NCI-H1694 (cell line): ENCODE measurements around the gene TNS1.
A peak's percentile ranks its signal among the peaks of the same experiment; 100 is the strongest.

Source experiments
- DNase-seq: peaks from one replicate; lab custom pipeline; 2025; lab: John Stamatoyannopoulos, UW

The TNS1 gene

DNA sequence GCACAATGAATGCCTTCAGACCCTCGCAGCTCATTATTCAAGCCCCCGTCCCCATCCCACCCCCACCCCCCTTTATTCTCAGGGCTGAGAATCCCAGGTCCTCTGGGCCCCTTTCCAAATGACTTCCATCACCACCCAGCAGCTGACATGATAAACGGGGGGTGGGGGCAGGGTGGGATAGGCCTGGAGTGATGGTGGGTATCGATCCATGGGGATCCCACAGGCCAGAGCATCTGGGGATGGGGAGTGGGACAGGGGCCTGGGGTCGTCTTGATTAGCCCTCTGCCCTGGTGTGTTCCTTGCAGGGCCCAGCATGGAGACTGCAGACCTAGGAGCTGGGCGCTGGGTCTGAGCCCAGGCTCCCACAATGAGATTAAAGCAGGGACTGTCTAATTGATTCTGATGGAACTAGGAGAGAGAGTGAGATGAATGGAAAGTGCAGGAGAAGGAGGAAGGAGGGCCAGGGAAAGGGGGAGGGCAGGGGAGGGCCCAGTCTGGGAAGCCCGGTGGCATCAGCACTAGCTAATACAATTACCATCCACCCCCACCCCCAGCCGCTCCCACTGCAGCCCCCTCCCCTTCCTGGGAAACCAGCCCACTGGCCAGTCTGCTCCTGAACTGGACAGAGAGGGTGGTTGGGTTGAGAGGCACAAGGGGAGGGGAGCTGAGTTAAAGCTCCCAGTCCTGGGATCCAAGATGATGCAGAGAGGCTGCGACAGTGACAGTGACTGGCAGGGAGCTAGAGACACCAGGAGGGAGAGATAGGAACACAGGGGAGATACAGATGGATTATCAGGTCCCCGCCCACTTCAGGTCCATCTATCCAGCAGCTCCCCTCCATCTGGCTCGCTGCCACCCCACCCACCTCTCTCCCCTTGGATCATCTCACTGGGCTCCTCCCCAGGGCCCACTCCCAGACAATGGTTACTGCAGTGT is 13.1 kb upstream of the TNS1 start:
- DNase-seq, result no peak

DNA sequence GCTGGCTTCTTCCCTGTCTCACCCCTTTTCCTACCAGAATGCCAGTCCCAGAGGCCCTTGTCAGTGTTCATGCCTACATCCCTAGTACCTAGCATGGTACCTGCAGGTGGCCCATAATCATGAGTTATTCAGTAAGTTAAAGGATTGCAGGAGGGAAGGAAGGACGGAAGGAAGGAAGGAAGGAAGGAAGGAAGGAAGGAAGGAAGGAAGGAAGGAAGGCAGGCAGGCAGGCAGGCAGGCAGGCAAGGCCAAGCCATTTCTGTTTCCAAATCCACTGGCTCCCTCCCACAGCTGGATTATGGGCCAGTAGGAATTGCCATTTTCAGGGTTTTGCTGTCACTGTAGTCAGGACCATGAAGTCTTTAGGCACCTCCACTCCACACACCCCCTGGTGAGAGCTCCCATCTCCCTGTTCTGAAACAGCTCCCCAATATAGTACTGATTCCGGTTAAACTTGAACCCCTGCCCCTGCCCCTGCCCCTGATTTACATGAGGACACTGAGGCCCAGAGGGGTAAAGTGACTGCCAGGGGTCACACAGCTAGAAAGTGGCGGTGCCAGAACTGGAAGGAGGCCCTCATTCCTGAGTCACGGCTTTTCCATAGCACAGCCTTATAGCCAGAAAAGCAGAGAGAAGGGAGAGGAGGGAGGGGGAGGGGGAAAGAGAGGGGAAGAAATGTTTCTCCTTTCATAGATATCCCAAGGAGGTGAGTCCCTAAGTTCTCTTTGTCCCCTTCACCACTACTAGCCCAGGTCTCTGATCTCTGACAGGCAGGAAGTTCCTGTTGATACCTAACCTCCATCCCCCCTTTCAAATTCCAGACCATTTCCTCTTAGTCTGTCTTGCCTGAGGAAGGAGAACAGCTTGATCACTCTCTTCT is 12.2 kb upstream of the TNS1 start:
- no peak for DNase-seq

DNA sequence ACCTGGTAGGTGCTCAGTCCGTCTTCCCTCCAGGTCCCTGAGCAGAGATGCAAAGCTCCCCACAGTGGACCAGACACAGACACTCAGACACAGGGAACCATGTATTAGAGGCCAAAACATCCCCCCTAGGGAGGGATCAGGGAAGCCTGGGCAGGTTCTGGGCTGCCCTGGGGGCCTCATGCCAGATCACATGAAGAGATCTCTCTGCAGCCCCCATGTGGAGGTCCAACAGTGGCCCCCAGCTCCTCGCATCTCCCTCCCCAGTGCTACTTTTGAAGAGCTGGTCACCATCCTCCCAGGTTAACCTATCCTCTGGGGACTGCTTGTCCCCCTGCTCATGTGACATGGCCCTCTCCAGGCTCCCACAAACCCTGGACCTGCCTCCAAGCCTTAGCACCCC is 10.5 kb upstream of the TNS1 start:
- no peak for DNase-seq

DNA sequence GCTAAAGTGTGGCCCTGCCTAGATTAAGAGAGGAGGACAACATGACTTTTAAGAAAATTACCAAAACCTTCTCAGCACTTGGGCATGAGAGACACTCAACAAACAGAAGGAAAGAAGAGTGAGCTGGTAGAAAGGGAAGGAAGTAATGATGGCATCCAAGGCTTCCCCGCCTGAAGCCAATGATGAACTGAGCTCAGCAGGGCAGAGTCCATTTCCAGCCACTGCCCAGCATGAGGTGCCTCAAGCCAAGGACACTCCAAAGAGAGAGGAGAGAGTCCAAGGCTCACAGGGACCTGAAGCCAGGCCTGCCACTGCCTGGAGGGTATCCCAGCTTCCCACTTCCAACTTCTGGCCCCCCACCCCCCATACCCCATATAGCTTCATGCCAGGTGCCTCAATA is 9.5 kb upstream of the TNS1 start:
- no peak for DNase-seq

DNA sequence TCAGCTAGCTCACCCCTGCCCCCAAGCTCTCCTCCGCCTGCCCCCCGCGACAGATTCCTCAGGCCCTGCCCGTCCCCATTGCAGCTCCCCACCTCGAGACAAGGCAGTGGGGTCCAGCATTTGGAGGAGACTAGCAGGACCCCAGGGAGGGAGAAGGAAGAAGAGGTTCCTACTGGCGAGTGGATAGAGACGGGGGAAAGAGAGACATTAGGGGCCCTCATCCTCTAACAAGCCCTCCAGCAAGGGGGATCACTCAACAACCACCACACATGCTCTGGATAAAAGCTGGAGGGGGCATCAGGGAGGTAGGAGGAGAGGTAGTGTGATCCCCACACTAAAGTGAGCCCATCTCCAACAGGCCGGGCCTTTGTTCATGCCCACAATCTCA is 8.9 kb upstream of the TNS1 start:
- no peak for DNase-seq

DNA sequence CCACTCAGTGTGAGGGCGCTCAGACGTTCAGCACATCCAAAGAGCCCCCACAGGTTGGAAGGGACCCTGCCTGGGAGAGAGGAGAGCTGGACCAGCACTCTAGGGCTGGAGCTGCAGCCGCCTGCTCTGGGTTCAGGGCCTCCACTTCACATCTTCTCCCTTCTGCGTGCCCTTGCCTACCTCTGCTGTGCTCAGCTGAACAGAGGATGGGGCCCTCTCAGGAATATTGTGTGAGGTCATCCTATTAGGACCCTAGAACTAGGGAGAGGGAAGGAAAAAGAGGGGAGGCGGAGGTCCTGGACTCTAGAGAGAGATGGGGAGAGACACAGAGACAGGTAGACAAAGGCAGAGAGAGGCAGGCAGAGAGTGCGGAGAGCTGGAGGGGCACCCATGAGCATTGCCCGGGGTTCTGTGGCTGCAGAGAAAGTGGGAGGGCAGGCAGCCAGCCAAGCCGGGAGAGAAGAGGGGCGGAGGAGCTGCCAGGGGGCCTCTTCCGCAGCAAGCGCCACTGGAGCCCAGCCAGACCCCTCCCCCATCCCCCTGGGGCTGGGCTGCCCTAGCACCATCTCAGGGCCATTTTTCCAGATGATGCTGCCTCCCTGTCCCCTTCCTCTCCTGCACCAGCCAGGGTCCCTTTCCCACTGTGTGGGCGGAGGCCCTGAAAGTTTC is 8.3 kb upstream of the TNS1 start:
- DNase-seq, result no peak

DNA sequence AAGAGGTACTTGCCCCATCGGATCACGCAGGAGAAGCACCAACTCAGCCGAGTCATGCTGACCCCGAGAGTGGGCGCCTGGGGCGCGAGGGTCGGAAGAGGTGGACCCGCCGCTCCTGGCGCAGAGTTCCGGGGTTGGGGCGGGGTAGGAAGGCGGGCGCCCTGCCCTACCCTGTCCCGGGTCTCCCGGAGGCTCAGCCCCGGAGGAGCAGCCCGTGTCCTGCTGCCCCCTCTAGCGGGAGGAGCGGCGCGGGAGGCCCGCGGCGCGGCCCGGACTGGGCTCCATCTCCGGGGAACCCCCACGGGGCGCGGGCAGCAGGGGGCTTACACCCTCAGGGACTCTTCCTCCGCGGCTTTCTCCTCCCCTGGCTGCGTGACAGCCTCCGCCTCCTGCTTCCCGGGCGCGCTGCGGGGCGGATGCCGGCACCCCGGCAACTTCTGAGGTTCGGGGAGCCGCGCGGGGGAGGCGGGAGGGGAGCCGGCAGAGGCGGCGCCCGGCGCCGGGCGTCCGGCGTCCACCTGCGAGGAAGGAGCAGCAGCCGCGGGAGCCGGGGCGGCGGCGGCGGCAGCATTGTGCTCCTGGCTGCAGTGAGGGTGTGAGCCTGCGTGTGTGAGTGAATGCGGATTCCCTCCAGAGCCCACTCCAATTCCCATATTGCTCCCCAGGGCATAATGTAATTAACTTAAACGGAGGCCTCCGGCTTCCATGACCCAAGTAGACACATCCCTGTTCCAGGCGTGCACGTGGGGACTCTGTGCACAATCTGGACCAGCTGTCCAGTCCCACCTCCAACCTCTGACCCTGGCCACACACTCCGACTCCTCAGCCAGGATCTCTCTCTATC is 7.6 kb upstream of the TNS1 start:
- DNase-seq, result no peak

DNA sequence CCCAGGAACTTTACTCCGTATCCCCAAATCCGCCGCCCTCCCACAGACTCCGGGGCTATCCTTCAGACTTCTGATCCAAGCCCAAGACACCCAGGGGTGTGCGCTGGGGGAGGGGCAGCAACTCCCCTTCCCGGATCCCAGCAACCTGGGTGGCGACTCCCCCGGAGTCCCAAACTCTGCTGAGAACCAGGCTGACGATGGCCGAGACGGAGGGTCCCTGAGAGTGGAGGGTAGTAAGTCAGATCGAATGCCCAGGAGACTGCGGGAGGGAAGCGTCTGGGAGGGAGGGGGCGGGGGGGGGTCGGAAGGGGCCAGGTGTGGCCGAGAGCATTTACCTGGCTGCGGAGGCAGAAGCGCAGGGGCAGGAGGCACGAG is 7.0 kb upstream of the TNS1 start:
- no peak for DNase-seq

DNA sequence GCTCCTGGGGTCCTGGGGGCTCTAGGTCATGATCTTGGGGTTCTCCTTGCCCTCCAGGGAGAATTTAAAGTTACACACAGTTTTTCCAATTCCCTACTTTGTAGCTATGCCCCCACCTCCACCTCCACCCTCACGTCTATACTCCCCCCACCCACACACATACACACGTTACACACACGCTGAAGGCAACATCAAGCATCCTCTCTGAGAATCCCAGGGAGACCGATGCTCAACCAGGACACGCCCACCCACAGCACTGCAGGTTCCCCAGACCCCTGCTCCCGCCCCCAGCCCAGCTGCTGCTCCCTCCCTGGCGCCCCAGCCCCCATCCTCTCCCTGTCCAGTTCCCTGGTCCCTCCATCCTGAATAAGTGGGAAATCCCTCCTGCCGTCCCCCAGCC is 6.4 kb upstream of the TNS1 start:
- peak; percentile 19 for DNase-seq

DNA sequence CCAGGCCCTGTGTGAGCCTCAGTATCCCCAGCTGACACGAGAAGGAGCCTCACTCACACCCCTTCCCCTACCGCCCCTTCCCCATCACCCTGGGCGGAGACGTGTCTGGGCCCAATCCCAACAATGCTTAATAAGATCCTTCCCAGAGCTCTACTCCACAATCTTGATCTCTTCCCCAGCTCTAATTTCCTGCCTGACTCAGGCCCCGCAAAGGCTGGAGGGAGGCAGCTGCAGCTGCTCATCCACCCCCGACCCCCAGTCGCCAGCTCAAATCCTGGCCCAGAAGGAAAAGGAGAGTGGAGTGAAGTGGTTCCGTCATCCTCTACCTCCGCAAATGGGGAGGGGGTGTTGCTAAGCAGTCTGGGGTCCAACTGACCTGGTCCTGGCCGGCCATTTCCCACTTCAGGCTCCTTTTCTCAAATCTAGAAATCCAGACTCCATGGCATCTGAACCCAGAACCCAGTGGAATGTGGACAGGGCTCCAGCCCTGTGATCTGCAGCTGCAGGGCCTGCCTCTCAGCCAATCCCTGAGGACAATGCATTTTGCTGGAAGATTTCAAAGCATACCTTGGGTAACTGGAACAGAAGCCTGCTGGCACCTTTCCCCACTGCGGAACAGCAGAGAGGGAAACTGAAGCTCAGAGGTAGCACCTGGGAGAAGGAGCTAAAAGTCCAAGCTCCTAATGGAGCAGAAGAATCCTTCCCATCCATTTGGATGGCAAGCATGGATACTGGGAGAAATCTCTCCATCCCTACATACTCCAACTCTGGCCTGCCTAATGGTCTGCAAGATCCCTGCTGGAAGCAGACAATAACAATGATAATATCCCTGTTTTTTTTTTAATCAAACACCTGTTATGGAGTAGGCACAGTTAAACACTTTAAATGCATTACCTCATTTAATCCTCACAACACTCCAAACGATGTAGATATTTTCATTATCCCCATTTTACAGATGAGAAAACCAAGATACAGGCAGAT is 5.6 kb upstream of the TNS1 start:
- no peak for DNase-seq

DNA sequence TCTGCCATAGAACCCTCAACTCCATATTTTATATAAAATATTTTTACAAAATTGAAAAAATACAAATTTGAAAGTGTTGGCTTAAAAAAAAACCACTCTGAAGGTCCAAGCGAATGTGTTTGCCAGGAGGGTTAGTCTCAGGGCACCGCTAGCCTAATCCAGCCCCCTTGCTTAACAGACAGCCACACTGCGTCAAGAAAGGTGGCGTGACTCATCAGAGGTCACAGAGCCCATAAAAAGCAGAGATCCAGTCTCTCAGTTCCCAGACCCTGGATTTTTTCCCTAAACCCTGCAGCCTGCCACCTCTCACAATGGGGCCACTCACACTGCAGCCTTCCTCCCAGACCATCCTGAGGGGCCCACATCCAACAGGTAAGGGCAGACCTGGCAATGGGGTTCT is 3.9 kb upstream of the TNS1 start:
- no peak for DNase-seq

DNA sequence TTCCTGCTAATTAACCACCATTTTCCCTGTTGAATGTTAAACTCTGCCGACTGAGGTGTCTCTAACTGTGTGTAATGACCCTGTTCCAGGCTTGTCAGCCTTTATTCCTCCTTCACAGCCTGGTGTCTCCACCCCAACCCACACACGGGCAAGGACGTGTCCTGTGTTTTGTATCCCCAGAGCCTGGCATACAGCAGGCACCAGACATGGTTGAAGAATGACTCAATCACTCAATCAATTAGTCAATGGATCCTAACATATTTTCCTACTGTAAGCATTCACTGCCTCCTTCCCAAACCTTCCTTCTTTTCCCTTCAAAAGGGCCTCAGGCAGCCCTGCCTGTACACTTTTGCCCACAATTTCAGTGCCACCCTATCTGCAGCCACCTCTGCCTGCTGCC is 2.7 kb upstream of the TNS1 start:
- DNase-seq, result no peak

DNA sequence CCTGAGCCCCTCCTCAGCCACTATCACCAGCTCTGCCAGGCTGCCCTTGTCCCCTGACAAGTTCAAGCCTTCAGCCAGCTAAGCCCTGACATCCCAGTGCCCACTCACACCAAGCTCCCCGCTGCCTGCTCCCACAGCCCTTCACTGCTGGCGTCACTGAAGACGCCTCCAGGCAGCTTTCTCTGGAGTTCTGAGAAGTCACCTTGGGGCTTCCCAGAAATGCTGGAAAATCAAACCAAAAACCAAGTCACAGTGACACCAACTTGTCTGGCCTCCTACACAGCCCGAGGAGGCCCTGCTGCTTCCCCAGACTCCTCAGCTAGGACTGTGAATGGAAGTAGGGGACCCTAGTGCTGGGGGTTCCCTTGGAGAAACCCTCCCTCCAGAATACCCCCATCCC is 2.2 kb upstream of the TNS1 start:
- DNase-seq, result no peak

DNA sequence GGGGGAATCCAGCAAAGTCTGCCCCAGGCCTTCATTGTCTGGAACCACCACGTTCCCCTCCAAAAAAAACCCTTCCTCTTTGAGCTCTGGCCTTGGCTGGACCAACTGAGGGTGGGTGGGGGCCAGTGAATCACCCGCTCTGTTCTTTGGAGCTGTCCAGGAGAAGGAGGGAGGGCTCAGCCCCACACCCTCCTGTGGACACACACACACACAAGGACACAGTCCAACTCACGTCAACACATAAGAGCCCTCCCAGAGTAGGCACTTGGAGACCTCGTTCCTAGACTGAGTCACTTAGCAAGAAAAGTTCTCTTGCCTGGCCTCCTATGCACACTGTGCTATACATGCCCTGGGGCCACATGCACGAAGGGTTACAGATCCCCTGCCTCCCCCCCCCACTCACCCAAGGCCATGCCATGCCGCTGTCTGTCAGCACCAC is 1.2 kb upstream of the TNS1 start:
- DNase-seq, result no peak

DNA sequence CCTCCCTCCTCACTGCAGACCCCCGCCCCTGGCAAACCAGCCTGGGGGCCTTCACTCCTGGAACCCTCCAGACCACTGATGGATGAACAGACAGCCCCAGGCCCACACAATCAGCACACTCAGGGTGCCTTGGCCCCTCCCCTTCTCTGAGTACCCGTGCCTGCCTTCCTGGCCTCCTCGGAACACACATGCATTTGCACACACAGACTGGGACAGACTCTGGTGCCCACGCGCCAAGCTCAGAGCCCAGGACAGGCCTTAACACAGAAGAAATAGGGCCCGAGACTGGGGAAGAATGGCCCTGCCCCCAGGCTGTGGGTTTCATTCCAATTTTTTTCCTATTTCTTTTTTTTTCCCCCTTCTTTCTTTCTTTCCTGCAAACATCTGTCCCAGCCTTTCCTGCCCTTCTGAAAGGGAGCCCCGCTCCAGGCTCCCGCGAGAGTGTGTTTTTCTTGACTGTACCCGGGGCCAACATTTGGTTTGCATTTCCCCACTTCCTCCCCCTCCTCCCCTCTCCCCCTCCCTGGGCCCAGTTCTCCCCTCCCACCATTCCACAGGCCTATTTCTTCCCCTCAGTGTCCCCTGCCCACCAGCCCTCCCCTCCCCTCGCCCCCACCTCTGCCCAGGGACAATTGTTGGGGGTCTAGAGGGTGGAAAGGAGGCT is 618 bp upstream of the TNS1 start:
- DNase-seq, result no peak

DNA sequence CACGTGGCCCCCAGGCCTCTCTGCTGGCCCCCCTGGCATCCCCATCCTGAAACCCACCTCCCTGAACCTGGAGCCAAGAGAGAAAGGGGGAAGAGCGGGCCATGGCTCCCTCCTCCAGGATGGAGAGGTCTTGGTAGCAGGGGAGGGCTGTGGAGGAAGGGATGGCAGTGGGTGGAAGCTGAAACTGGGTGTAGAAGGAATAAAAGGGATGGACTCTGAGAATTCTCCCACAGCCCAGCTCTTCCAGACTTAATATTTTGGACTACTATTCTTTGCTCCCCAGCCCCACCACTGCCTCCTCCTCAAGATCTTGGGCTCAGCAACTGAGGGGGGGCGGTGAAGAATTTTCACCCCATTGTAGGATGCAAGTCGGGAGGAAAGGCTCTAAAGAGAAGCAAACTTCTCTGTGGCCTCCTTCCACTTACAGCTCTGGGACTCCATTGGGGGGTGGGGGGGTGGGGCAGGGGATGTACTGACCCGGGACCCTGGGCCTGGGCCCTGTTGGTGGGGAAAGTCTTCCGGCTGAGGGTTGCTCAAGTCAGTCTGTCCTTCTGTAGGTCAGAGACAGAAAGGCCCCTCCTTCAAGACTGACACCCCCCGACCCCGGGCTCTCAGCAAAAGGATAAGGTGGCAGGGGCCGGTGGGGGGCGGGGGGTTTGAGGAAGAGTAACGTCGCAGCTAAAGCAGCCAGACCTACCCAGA is 501 bp downstream of the TNS1 start:
- DNase-seq, result no peak

DNA sequence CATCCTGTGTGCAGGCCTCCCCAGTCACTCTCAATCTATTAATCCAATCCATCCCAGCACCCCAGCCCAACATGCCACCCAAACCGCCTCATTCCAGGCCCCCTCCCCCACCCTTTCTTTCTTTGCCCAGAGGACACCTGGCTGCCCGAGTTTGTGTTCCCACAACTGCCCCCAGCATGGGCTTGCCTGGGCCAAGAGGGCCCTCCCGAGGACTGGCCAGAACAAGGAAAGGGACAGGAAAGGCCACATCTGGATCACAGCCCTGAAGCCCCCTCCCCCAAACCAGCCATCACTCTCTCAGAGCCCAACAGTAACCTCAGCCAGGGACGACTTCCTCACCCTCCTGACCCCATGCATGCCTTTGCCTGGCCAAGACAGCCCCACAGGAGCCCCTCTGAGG is 1.2 kb downstream of the TNS1 start:
- no peak for DNase-seq

DNA sequence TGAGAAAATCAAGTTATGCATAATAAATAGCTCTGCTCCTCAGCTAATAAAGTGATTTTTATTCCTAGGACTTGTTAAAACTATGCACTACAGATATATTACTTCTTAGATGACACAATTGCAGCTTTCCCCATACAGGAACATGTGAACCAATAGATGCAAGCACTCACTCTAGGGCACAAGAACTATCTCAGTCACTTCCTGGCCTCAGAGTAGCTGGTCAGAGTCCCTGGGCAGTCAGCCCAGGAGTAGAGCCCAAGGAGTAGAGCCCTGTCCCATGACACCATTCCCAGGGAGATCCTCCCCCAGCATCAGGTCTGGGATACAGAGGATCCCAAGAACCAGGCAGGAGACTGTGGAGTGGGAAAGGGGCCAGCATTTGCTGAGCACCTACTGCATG is 2.7 kb downstream of the TNS1 start:
- no peak for DNase-seq

DNA sequence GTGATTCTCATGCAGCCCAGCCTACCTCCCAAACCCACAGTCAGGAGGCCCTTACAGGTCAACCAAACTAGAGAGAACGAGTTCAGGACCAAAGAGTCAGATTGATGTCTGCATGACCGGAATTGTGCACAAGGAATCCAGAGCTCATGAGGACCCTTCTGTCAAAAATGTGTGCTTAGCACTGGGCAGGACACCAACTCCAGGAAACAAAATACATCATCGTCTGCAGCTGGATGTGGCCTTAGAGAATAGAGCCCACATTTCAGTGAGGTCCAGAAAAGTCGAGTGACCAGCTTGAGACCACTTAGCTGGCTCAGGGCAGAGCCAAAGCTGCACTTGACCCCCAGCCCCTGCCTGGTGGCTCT is 3.2 kb downstream of the TNS1 start:
- no peak for DNase-seq
